Natural killer cell (primary cell): ENCODE results near the gene ACCSL. TPM values are rescaled to one million over a fixed set of nuclear protein-coding genes. Genes with fewer than 3 reads are reported as not detected.

Experiments
- ATAC-seq, 3 donors: fragments of 150-1000 bp in 2 of 3; fragments of 200-7000 bp in 1 of 3; cut with Tn5 transposase; 1 replicate in 1 of 3; 2 replicates in 2 of 3; pipeline ENCODE4 v1.10.0; 2021; ENCODE audit warnings: mild to moderate bottlenecking in 2 of 3, moderate library complexity in 2 of 3
- DNase-seq, 2 donors: peaks; one replicate each; pipeline versions ENCODE4 v3.0.0 to v3.0.0-alpha.2; 2013 to 2021; ENCODE audit warnings: mixed read lengths in 1 of 2
- H3K27ac ChIP-seq: one replicate; pipeline ENCODE4 v1.5.1; 2013; ENCODE audit warnings: mild to moderate bottlenecking, low read length
- H3K27me3 ChIP-seq: one replicate; pipeline ENCODE4 v1.6.1; 2013; ENCODE audit warnings: low read length; ENCODE audit not compliant: control insufficient read depth, insufficient read depth
- H3K36me3 ChIP-seq: one replicate; pipeline ENCODE4 v1.6.1; 2013; ENCODE audit warnings: low read length; ENCODE audit not compliant: control insufficient read depth, insufficient read depth
- H3K4me1 ChIP-seq: one replicate; pipeline ENCODE4 v1.6.1; 2013; ENCODE audit warnings: low read length; ENCODE audit not compliant: control insufficient read depth, insufficient read depth
- H3K4me3 ChIP-seq: one replicate; pipeline ENCODE4 v1.5.1; 2013; ENCODE audit warnings: low read length
- H3K9me3 ChIP-seq: one replicate; pipeline ENCODE4 v1.6.1; 2013; ENCODE audit warnings: low read length; ENCODE audit not compliant: control insufficient read depth, insufficient read depth
- H3K27ac Mint-ChIP-seq, 2 donors: one replicate each; pipeline ENCODE4 v1.8.0; 2022; ENCODE audit warnings: mild to moderate bottlenecking in 2 of 2, mixed read lengths in 2 of 2, moderate library complexity in 1 of 2
- H3K27me3 Mint-ChIP-seq, 2 donors: one replicate each; pipeline ENCODE4 v1.8.0; 2022; ENCODE audit warnings: low read depth in 2 of 2, mixed read lengths in 2 of 2
- H3K36me3 Mint-ChIP-seq: one replicate; pipeline ENCODE4 v1.8.0; 2022; ENCODE audit warnings: mixed read lengths
- H3K4me1 Mint-ChIP-seq, 2 donors: one replicate each; pipeline ENCODE4 v1.8.0; 2022; ENCODE audit warnings: mixed read lengths in 2 of 2
- H3K4me3 Mint-ChIP-seq: one replicate; pipeline ENCODE4 v1.8.0; 2022; ENCODE audit warnings: mild to moderate bottlenecking, moderate library complexity, mixed read lengths
- H3K9me3 Mint-ChIP-seq, 2 donors: one replicate each; pipeline ENCODE4 v1.8.0; 2022; ENCODE audit warnings: mixed read lengths in 2 of 2
- WGBS: methylation state at CpG from one replicate; pipeline ENCODE4 v1.1.7; 2013; ENCODE audit warnings: missing lambda C conversion rate; ENCODE audit not compliant: insufficient coverage; 5-methylcytosine and 5-hydroxymethylcytosine counted together
- intact Hi-C: fragments of 100-400 bp; cut with micrococcal nuclease; formaldehyde crosslinking; loops from one replicate; pipeline ENCODE4 v1.14.2; 2022
- total RNA-seq, 4 donors: library from RNA; stranded (reverse); fragments of 120-200 nt in 1 of 4; gene quantifications; one replicate each; pipeline versions ENCODE4 v1.2.3 to v1.2.4, GENCODE V29; 2013 to 2022
- TF ChIP-seq, protein P1 (sequence below): fragments of 200-600 bp; IDR thresholded peaks from one replicate; pipeline ENCODE4 v1.8.0; 2022; ENCODE audit warnings: antibody characterized with exemption

ACCSL gene
- total RNA-seq, 3 donors from 2014 or later (not counting 1 experiment from before 2014, with no cell fraction given) = not detected

DNA sequence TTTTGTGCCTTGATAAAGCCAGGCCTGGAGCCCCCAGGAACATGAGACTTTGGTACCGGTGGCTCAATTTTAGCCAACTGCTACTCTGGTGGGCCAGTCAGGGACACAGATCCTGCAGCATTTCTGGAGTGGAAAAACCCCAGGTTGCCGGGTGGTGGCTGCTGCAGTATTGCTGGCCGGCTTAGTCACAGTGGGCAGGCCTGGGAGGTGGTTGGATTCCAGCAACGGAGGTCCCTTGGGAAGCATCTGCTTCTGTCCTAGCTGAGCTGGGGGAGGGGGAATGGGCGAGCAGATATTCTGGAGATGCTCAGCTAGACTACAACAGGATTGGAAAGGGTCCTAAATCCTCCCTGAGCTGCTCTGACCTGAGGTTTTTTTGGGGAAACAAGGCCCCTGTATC lies 31.6 kb upstream of the ACCSL start:
- no peaks in the 10 kb centered on the region for H3K36me3 Mint-ChIP-seq
- peaks cover 6 to 23% of the 10 kb centered on the region in 2 donors for H3K27me3 Mint-ChIP-seq

DNA sequence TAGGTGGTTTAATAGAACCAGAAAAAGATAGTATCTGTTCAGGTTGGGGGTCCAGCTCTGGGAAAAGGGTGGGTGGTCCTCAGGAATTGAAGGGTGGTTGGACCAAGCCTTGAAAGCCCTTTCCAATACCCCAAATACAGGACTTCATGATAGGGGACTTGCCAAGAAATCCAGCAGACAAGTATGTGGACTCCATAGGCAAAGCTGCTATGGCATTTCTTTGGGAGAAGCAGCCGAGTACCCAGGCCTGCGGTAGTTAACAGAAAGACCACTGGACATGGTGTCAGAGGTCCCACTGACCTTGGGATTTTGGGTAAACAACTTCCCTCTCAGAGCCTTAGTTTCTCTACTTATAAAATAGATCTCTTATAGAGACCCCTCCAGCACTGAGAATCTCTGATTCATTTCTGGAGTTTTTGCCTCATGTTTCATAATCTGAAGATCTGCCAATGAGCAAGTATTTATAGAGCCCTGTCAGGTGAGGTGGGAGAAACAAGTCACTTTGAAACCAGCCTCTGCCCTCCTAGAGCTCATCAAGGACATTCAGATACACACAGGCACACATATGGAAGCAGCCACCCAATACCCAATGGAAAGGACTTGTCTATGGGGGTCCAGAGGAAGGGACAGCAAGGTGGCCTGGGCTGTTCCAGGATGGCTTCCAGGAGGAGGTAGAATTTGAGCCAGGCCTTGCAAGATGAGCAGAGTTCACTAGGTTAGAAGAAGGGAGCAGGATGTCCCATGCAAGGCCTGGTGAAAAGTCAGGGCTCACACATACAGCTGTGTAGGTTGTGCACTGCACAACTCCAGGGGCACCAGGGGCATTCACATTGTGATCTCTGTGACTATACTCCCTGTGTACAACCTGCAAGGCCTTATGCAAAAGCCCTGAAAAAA lies 31.0 kb upstream of the ACCSL start:
- no peaks in the 10 kb centered on the region for H3K36me3 ChIP-seq
- H3K4me1 ChIP-seq = no peaks in the 10 kb centered on the region
- Mint-ChIP-seq H3K27ac (no peak overlapping the region), H3K4me1 (no peaks in the 10 kb centered on the region), H3K36me3 (no peaks in the 10 kb centered on the region), H3K4me3 (no peak overlapping the region), H3K9me3 (no peaks in the 10 kb centered on the region), H3K27me3 (peaks cover 3 to 24% of the 10 kb centered on the region in 2 donors)
- H3K27ac ChIP-seq = no peak overlapping the region
- WGBS = 97% methylated on average over 2 of the region's 2 CpGs
- TF ChIP-seq, protein P1, sequence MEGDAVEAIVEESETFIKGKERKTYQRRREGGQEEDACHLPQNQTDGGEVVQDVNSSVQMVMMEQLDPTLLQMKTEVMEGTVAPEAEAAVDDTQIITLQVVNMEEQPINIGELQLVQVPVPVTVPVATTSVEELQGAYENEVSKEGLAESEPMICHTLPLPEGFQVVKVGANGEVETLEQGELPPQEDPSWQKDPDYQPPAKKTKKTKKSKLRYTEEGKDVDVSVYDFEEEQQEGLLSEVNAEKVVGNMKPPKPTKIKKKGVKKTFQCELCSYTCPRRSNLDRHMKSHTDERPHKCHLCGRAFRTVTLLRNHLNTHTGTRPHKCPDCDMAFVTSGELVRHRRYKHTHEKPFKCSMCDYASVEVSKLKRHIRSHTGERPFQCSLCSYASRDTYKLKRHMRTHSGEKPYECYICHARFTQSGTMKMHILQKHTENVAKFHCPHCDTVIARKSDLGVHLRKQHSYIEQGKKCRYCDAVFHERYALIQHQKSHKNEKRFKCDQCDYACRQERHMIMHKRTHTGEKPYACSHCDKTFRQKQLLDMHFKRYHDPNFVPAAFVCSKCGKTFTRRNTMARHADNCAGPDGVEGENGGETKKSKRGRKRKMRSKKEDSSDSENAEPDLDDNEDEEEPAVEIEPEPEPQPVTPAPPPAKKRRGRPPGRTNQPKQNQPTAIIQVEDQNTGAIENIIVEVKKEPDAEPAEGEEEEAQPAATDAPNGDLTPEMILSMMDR = no peak
- ATAC-seq (no peak), DNase-seq (no peak)
- H3K9me3 ChIP-seq = no peaks in the 10 kb centered on the region
- H3K27me3 ChIP-seq = no peaks in the 10 kb centered on the region
- no peak overlapping the region for H3K4me3 ChIP-seq
- intact Hi-C loops = no loop called here

More for the DNA sequence above, 31.6 kb upstream of the ACCSL start:
- WGBS = 85% methylated on average over 5 of the region's 5 CpGs
- intact Hi-C loops = no loop called here
- Histone ChIP-seq H3K27me3 (no peaks in the 10 kb centered on the region), H3K4me3 (no peak overlapping the region), H3K9me3 (no peaks in the 10 kb centered on the region), H3K4me1 (no peaks in the 10 kb centered on the region), H3K36me3 (no peaks in the 10 kb centered on the region), H3K27ac (no peak overlapping the region)
- Mint-ChIP-seq H3K4me3 (no peak overlapping the region), H3K27ac (no peak overlapping the region), H3K4me1 (no peaks in the 10 kb centered on the region), H3K9me3 (no peaks in the 10 kb centered on the region)
- TF ChIP-seq, protein P1 = no peak
- ATAC-seq (no peak), DNase-seq (no peak)

- Mint-ChIP-seq H3K27ac (no peak overlapping the region), H3K4me3 (no peak overlapping the region), H3K36me3 (no peaks in the 10 kb centered on the region), H3K27me3 (peaks cover 5 to 32% of the 10 kb centered on the region in 2 donors), H3K4me1 (no peaks in the 10 kb centered on the region), H3K9me3 (no peaks in the 10 kb centered on the region)
- Histone ChIP-seq H3K27me3 (no peaks in the 10 kb centered on the region), H3K27ac (no peak overlapping the region), H3K4me1 (no peaks in the 10 kb centered on the region), H3K36me3 (no peaks in the 10 kb centered on the region), H3K9me3 (no peaks in the 10 kb centered on the region), H3K4me3 (no peak overlapping the region)
- WGBS = 64% methylated on average over 3 of the region's 3 CpGs
- TF ChIP-seq, protein P1 = no peak
- ATAC-seq (no peak), DNase-seq (no peak)
- intact Hi-C loops = no loop called here
Observed at GRCh38 chr11:44017443-44018126, 30.2 kb upstream of the ACCSL start.
